ENCODE results near the gene RNF180.
"Not testable (repeated sequence)": the region's sequence is repeated elsewhere in the genome, so short reads cannot be mapped to it uniquely, and the experiment has no call there.

The RNF180 gene

GRCh38 chr5:64397552-64397951 is 231.9 kb downstream of the RNF180 start:
- DNase-seq (ENCODE audit: low read depth) = no peak

DNA sequence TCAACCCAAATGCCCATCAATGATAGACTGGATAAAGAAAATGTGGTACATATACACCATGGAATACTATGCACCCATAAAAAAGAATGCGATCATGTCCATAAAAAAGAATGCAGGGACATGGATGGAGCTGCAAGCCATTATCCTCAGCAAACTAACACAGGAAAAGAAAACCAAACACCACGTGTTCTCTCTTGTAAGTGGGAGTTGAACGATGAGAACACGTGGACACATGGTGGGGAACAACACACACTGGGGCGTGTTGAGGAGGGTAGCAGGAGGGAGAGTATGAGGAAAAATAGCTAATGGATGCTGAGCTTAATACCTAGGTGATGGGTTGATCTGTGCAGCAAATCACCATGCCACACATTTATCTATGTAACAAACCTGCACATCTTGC is 233.1 kb downstream of the RNF180 start:
- not testable (repeated sequence) for DNase-seq (ENCODE audit: low read depth)

DNA sequence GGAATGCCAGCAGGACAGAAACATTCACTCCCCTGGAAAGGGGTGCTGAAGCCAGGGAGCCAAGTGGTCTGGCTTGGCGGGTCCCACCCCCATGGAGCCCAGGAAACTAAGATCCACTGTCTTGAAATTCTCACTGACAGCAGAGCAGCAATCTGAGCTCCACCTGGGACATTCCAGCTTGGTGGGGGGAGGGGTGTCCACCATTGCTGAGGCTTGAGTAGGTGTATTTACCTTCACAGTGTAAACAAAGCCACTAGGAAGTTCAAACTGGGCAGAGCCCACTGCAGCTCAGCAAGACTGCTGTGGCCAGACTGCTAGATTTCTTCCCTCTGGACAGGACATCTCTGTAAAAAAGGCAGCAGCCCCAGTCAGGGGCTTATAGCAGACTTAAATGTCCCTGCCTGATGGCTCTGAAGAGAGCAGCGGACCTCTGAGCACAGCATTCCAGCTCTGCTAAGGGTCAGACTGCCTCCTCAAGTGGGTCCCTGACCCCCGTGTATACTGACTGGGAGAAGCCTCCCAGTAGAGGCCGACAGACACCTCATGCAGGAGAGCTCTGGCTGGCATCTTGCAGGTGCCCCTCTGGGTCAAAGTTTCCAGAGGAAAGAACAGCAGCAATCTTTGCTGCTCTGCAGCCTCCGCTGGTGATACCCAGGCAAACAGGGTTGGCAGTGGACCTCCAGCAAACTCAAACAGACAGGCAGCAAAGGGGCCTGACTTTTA is 241.6 kb downstream of the RNF180 start:
- not testable (repeated sequence) for DNase-seq (ENCODE audit: low read depth)

- no peak for DNase-seq (ENCODE audit: low read depth)
These were observed 251.7 kb downstream of the RNF180 start for GRCh38 chr5:64417390-64417789.

DNA sequence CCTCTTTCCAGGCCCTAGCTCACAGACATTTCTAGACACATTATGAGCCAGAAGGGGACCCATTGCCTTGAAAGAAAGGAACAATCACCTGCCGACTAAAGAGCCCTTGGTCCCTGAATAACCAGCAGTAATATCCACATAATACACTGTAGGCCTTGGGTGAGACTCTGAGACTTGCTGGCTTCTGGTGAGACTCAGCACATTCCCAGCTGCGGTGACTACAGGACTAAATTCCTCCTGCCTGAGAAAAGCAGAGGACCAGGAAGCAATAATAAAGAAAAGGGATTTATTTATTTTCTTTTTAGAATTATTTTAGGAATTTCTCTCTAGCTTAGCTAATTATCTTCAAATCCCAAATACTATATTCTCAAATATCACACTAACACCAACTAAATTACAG is 252.4 kb downstream of the RNF180 start:
- no peak for DNase-seq (ENCODE audit: low read depth)
